ENCODE data around the gene HOXC9. TPM values are rescaled to one million over a fixed set of nuclear protein-coding genes. Genes with fewer than 3 reads are reported as not detected.
A peak's percentile ranks its signal among the peaks of the same experiment; 100 is the strongest.

Gene HOXC9
- total and polyA plus RNA-seq, 2 of the 8 experiments (the other 6 are each of a cell fraction or from before 2014, with no cell fraction given) = not detected

- no peak for TF ChIP-seq KDM5A (IDR thresholded peaks at IDR 0.05; ENCODE audit: low read length)
- TF ChIP-seq E2F6 (IDR thresholded peaks at IDR 0.05) = no peak
- TF ChIP-seq CTBP2 (IDR thresholded peaks at IDR 0.05; ENCODE audit: borderline replicate concordance, insufficient read depth, insufficient read length, low read length) = peak; percentile 38
- no peak for TF ChIP-seq SP2 (IDR thresholded peaks at IDR 0.05; ENCODE audit: low read length)
- TF ChIP-seq NRF1 (IDR thresholded peaks at IDR 0.05; ENCODE audit: low read depth, low read length) = no peak
- 0 out of 2 replicates have a peak, but pooled peaks have one; percentile 0 for TF ChIP-seq POU5F1 (IDR thresholded peaks at IDR 0.05; ENCODE audit: low read depth, low read length)
- TF ChIP-seq CHD1 (IDR thresholded peaks at IDR 0.05; ENCODE audit: low read depth, low read length) = no peak
- no peak for TF ChIP-seq ATF3 (IDR thresholded peaks at IDR 0.05; ENCODE audit: insufficient read depth, low read depth, low read length)
- TF ChIP-seq SUZ12 (IDR thresholded peaks at IDR 0.05; ENCODE audit: low read length) = peak; percentile 99
- TF ChIP-seq RNF2 (IDR thresholded peaks at IDR 0.05; ENCODE audit: borderline replicate concordance, low read depth, low read length, missing control alignments, poor library complexity, severe bottlenecking) = peak; percentile 100
- no peak for TF ChIP-seq CBX5 (IDR thresholded peaks at IDR 0.05; ENCODE audit: low read depth, low read length)
Measured at GRCh38 chr12:53966385-53967133, 33.4 kb upstream of the HOXC9 start (continued).
